HG03442 (cell line): Measurements from ENCODE around the gene PIK3C3.
"Not testable (repeated sequence)": the region's sequence is repeated elsewhere in the genome, so short reads cannot be mapped to it uniquely, and the experiment has no call there.

Experiments
- ATAC-seq: cut with Tn5 transposase; IDR thresholded peaks from one replicate; pipeline ENCODE4 v1.9.1; 2021; ENCODE audit warnings: mild to moderate bottlenecking, moderate library complexity; ENCODE audit not compliant: unreplicated experiment

PIK3C3 gene

DNA sequence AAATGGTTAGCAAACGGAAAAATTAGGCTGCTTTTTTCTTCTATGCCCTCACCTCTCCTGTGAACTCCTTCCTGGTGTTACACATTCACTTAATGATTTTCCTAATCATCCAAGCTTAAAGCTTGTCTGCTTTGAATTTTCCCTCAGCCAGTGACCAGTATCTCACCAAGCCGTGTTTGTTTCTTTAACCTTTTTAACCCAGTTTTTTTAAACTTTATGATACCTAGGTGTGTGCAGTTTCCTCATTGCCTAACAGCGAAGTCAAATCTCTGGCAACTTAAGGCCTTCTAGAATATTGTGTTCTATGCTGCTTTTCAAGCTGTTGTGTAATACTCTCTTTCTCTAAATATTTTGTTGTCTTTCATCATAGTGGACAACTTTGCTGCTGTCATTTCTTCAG is 113.0 kb downstream of the PIK3C3 start:
- no peak for ATAC-seq

DNA sequence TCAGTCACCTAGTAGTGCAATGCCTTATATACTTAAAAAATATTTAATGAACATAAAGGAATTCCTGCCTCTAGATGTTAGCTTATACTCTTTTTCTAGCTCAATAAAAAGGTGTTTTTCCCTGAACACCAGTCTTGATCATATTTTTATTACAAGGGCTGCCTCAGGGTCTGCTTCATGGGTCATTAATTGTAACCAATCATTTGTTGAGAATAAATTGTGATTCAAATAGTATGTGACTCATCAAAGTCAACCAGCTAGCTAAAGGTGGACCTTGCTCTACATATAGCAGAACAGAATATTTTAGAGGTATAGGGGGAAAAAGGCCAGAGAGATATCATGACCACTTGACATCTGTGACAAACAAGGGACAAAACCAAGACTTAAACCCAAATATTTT is 114.0 kb downstream of the PIK3C3 start:
- no peak for ATAC-seq

GRCh38 chr18:42072407-42072806 is 117.4 kb downstream of the PIK3C3 start:
- no peak for ATAC-seq

GRCh38 chr18:42074704-42075103 is 119.7 kb downstream of the PIK3C3 start:
- no peak for ATAC-seq

DNA sequence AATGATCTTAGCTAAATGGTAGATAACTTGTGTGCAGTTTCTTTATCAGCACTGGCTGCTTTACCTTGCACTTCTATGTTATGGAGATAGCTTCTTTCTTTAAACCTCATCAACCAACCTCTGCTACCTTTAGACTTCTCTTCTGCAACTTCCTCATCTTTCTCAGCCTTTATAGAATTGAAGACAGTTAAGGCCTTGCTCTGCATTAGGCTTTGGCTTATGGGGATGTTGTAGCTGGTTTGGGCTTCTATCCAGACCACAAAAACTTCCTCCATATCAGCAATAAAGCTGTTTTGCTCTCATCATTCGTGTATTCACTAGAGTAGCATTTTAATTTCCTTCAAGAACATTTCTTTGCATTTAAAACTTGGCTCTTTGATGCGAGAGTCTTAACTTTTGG is 123.7 kb downstream of the PIK3C3 start:
- ATAC-seq, result no peak

DNA sequence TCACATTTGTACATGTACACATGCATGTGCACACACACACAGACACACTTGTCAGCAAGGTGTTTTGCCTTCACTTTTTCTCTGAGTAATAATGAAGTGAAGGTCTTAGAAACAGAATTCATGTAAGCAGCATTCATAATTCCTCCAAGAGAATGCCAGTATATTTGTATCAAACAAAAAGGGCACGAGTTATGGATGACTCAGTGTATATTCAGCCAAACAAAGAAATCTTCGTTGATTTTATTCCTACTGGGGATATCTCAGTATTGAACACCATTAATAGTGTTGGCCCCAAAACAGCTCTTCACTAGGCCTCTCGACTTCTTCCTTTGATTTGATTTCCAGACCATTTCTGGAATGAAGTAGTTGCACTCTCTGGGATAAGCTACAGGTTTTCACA is 125.3 kb downstream of the PIK3C3 start:
- ATAC-seq, result no peak

GRCh38 chr18:42082415-42083234 is 127.6 kb downstream of the PIK3C3 start:
- no peak for ATAC-seq

DNA sequence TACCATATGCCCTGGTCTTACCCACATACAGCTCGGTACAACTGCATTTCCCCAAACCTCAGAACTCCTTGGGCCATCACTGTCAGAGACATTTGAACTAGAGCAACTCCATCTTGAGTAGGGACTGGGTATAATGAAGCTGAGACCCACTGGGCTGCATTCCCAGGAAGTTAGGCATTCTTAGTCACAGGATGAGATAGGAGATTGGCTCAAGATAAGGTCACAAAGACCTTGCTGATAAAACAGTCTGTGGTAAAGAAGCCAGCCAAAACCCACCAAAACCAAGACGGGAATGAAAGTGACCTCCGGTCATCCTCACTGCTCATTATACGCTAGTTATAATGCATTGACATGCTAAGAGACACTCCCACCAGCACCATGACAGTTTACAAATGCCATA is 131.3 kb downstream of the PIK3C3 start:
- no peak for ATAC-seq

DNA sequence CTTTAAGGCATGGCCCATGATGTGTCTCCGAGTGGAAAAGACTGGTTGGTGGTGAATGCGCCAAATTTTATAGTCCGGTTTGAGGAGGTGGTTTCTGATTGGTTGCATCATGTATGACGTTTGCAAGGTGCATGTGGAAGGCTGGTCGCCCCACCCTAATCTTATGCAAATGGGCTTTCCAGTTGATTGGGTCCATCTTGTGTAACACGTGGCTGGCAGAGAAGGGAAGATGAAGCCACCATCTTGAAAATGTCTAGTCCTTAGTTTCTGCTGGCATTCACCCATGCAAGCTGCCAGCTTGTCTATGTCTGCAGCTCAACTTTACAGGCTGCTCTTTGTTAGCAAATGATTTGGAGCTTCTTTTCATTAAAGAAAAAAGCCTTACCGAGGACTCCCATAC is 132.2 kb downstream of the PIK3C3 start:
- no peak for ATAC-seq

DNA sequence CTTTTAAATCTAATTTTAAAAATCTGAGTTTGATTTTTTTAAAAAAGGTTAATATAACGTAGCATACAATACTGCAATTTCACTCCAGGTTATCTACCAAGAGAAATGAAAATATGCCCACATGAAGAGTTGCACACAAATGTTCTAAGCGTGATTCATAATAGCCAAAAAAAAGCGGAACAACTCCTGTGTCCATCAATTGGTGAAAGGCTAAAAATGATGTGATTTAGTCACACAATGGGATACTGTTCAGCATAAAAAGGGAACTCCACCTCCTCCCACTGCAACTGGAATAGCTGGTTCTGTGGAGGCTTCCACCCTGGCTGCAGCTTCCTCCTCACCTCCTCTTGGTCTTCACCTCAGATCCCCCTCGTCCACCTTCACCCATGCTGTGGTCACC is 132.8 kb downstream of the PIK3C3 start:
- no peak for ATAC-seq

GRCh38 chr18:42092848-42093247 is 137.8 kb downstream of the PIK3C3 start:
- no peak for ATAC-seq

- ATAC-seq, result no peak
These were observed 139.8 kb downstream of the PIK3C3 start for GRCh38 chr18:42094875-42095274.

DNA sequence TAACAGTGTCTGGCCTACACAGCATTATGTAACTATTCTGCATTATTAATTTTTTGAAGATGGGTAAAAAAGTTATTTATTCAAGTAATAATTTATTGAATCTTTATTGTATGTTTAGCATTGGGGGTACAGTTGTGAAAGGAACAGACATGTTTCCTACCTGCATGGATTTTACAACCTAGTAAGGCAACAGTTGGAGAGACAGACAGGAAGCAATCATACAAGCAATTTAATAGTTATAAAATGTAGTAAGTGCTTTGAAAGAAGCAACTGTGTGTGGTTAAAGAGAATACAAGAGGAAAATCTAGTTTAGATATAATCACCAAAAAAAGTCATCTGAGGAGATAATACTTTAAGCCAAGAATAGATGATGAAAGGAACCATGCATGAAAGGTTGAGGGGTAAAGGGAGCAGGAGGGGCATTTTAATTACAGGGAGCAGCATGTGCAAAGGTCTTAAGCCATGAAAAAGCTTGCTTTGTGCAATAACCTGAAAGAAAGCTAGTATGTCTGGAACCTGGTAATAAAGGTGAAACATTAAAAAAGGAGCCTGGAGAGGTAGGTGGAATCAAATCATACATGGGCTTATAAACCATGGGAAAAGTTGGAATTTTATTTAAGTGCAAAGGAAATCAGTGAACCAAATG is 140.8 kb downstream of the PIK3C3 start:
- ATAC-seq, result no peak

GRCh38 chr18:42100248-42100647 is 145.2 kb downstream of the PIK3C3 start:
- ATAC-seq, result no peak

GRCh38 chr18:42100911-42101310 is 145.9 kb downstream of the PIK3C3 start:
- ATAC-seq, result no peak

DNA sequence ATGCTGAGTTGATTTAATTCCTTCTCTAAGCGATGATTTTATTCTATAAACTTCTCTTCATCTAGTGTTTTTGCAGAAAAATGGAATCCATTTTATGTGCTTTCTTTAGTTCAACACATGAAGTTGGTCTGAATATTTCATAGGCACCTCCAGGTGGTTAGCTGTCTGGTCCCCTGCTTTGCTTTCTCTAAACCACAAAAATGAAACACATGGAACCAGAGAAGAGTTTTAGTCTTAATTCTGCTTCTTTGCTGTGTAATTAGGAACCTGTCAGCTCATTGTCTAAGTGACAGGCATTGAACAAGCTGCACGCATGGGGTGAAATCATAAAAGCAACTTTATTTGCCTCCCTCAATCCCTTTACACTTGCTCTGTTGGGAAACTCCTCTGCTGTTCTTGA is 150.4 kb downstream of the PIK3C3 start:
- no peak for ATAC-seq

GRCh38 chr18:42106784-42107183 is 151.8 kb downstream of the PIK3C3 start:
- ATAC-seq, result no peak

DNA sequence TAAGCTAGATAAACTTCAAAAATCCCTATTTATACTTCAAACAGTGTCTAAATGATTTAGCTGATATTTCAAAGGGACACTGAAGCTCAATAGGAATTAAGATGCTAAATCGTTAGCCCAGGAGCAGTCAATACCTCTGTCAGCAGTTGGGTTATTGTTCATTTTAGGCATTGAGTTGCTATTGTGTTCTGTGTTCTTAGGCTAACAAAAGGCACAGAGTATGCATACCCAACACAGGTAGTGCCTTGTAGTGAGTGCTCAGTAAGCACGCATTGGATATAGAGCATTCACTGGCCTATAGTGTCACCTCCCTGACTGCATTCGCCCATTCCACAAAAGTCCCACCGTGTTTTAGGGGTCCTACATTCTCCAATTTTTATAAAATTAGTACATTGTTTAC is 152.3 kb downstream of the PIK3C3 start:
- no peak for ATAC-seq

- no peak for ATAC-seq
These were observed 152.8 kb downstream of the PIK3C3 start for GRCh38 chr18:42107691-42108450.

DNA sequence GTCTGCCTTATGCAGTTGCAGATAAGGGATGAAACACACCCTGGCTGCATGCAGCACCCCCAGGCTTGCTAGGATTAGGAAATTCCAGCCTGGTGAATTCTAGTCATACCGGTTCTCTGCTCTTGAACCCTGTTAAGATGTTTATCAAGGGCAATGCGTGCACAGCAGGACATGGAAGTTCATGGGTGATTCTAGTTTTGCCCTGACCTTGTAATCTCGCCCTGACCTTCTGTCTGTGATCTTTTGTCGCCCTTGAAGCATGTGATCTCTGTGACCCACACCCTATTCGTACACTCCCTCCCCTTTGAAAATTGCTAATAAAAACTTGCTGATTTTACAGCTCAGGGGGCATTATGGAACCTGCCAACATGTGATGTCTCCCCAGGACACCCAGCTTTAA is 157.1 kb downstream of the PIK3C3 start:
- ATAC-seq, result not testable (repeated sequence)

GRCh38 chr18:42112657-42113420 is 157.8 kb downstream of the PIK3C3 start:
- ATAC-seq, result no peak
